MM.1S (cell line): Measurements from ENCODE around the gene WDR62.

Experiments used
- EZH2 ChIP-seq: fragments of 300-600 bp; sonication (generic); optimal IDR thresholded peaks from 2 replicates; pipeline ENCODE3; 2017; ENCODE audit warnings: low read depth, mild to moderate bottlenecking, antibody characterized with exemption, low read length, mixed read lengths
- EZH2phosphoT487 ChIP-seq: fragments of 300-600 bp; sonication (generic); IDR thresholded peaks from 2 replicates; pipeline ENCODE4 v1.6.1; 2018; ENCODE audit warnings: antibody characterized with exemption, low read length
- TF ChIP-seq, protein P1 (sequence below): fragments of 300-600 bp; sonication (generic); IDR thresholded peaks from 2 replicates; pipeline ENCODE4 v1.5.1; 2016; ENCODE audit warnings: antibody characterized with exemption, low read length, mixed read lengths

DNA sequence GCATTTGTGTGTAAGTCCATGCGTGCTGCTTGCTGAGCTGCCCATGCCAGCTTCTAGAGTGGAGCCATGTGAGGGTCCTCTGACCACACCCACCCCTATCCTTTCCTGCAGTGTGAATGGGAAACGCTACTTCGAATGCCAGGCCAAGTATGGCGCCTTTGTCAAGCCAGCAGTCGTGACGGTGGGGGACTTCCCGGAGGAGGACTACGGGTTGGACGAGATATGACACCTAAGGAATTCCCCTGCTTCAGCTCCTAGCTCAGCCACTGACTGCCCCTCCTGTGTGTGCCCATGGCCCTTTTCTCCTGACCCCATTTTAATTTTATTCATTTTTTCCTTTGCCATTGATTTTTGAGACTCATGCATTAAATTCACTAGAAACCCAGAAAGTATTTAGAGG is 70.9 kb downstream of the WDR62 start:
- no peak for TF ChIP-seq EZH2
- no peak for TF ChIP-seq EZH2phosphoT487
- TF ChIP-seq, protein P1, sequence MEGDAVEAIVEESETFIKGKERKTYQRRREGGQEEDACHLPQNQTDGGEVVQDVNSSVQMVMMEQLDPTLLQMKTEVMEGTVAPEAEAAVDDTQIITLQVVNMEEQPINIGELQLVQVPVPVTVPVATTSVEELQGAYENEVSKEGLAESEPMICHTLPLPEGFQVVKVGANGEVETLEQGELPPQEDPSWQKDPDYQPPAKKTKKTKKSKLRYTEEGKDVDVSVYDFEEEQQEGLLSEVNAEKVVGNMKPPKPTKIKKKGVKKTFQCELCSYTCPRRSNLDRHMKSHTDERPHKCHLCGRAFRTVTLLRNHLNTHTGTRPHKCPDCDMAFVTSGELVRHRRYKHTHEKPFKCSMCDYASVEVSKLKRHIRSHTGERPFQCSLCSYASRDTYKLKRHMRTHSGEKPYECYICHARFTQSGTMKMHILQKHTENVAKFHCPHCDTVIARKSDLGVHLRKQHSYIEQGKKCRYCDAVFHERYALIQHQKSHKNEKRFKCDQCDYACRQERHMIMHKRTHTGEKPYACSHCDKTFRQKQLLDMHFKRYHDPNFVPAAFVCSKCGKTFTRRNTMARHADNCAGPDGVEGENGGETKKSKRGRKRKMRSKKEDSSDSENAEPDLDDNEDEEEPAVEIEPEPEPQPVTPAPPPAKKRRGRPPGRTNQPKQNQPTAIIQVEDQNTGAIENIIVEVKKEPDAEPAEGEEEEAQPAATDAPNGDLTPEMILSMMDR: no peak
